ENCODE data around the gene CCL15. TPM values are rescaled to one million over a fixed set of nuclear protein-coding genes. Genes with fewer than 3 reads are reported as not detected.

CCL15 gene
- total and polyA plus RNA-seq, 10 donors: 0.15 to 0.20 (median 0.19) TPM; not detected in 7

- DNase-seq: no peak
Observed at GRCh38 chr17:36014946-36015345, 13.6 kb upstream of the CCL15 start.

GRCh38 chr17:36011201-36011600 lies 9.8 kb upstream of the CCL15 start:
- no peaks in the 10 kb centered on the region for H3K27me3 ChIP-seq (replicated peaks in 1 of 7)
- peaks cover 0 to 11% (median 0%) of the 10 kb centered on the region in 6 donors for H3K36me3 ChIP-seq
- H3K27ac ChIP-seq: no peak overlapping the region
- TF ChIP-seq POLR2A (IDR thresholded peaks at IDR 0.05) (no peak), CTCF (IDR thresholded peaks at IDR 0.05 in 8 of 11, conservative IDR thresholded peaks at IDR 0.05 in 3 of 11) (no peak), POLR2AphosphoS5 (IDR thresholded peaks at IDR 0.05) (no peak)
- DNase-seq: no peak
- no peak overlapping the region for H3K4me3 ChIP-seq
- peaks cover 0 to 45% (median 28%) of the 10 kb centered on the region in 8 donors for H3K9me3 ChIP-seq
- intact Hi-C loops (cut with DNase I; ENCODE audit: low total_unique reads): no loop called here
- WGBS, 5 donors: 76 to 92% (median 79%) methylated on average over 2 of the region's 2 CpGs
- no peaks in the 10 kb centered on the region for H3K4me1 ChIP-seq

More at GRCh38 chr17:36014946-36015345, 13.6 kb upstream of the CCL15 start:
- Histone ChIP-seq H3K27ac (no peak overlapping the region), H3K36me3 (peaks cover 0 to 11% (median 0%) of the 10 kb centered on the region in 6 donors), H3K27me3 (replicated peaks in 1 of 7) (no peaks in the 10 kb centered on the region), H3K4me1 (peaks cover 5 to 24% (median 14%) of the 10 kb centered on the region in 6 donors), H3K9me3 (peaks cover 0 to 22% (median 10%) of the 10 kb centered on the region in 8 donors), H3K4me3 (no peak overlapping the region)
- no peak for TF ChIP-seq POLR2A (IDR thresholded peaks at IDR 0.05)
- no peak for TF ChIP-seq CTCF (IDR thresholded peaks at IDR 0.05 in 8 of 11, conservative IDR thresholded peaks at IDR 0.05 in 3 of 11)
- TF ChIP-seq POLR2AphosphoS5 (IDR thresholded peaks at IDR 0.05): no peak
- WGBS, 5 donors: 69 to 86% (median 75%) methylated on average over 5 of the region's 5 CpGs
- intact Hi-C loops (cut with DNase I; ENCODE audit: low total_unique reads): no loop called here

GRCh38 chr17:36008998-36009665 lies 7.8 kb upstream of the CCL15 start:
- Histone ChIP-seq H3K27me3 (replicated peaks in 1 of 7) (no peaks in the 10 kb centered on the region), H3K4me1 (peaks cover 0 to 12% (median 7%) of the 10 kb centered on the region in 6 donors), H3K9me3 (peaks cover 0 to 45% (median 28%) of the 10 kb centered on the region in 8 donors), H3K27ac (no peak overlapping the region), H3K4me3 (no peak overlapping the region), H3K36me3 (peaks cover 0 to 11% (median 0%) of the 10 kb centered on the region in 6 donors)
- TF ChIP-seq CTCF (IDR thresholded peaks at IDR 0.05 in 8 of 11, conservative IDR thresholded peaks at IDR 0.05 in 3 of 11): peak in 7 of 11 experiments; percentile 9 to 46 (median 33)
- TF ChIP-seq POLR2AphosphoS5 (IDR thresholded peaks at IDR 0.05): peak in 1 of 3 donors; percentile 40
- TF ChIP-seq POLR2A (IDR thresholded peaks at IDR 0.05): no peak
- intact Hi-C loops (cut with DNase I; ENCODE audit: low total_unique reads): no loop called here
- 73 to 86% (median 83%) methylated on average over 14 of the region's 14 CpGs for WGBS, 5 donors
- no peak for DNase-seq

GRCh38 chr17:36004594-36005108 lies 3.3 kb upstream of the CCL15 start:
- WGBS, 5 donors: 30 to 45% (median 33%) methylated on average over 4 of the region's 4 CpGs
- peaks cover 0 to 20% (median 16%) of the 10 kb centered on the region in 8 donors for H3K9me3 ChIP-seq
- no peak for DNase-seq
- H3K4me3 ChIP-seq: no peak overlapping the region
- peaks cover 3 to 26% (median 16%) of the 10 kb centered on the region in 6 donors for H3K4me1 ChIP-seq
- H3K27me3 ChIP-seq (replicated peaks in 1 of 7): no peaks in the 10 kb centered on the region
- TF ChIP-seq POLR2AphosphoS5 (IDR thresholded peaks at IDR 0.05) (no peak), POLR2A (IDR thresholded peaks at IDR 0.05) (no peak), CTCF (IDR thresholded peaks at IDR 0.05 in 8 of 11, conservative IDR thresholded peaks at IDR 0.05 in 3 of 11) (no peak)
- no peaks in the 10 kb centered on the region for H3K36me3 ChIP-seq
- H3K27ac ChIP-seq: peak overlapping the region in 4 of 8 donors; percentile 5 to 56 (median 27)
- intact Hi-C loops (cut with DNase I; ENCODE audit: low total_unique reads): no loop called here
